K562 (cell line): Measurements from ENCODE around the gene HS2ST1. TPM values are rescaled to one million over a fixed set of nuclear protein-coding genes. Genes with fewer than 3 reads are reported as not detected.
"Not testable (repeated sequence)": the region's sequence is repeated elsewhere in the genome, so short reads cannot be mapped to it uniquely, and the experiment has no call there.

Experiments
- ATAC-seq: fragments of 200-7000 bp; cut with Tn5 transposase; 3 replicates; pipeline ENCODE4 v1.9.1; 2020; ENCODE audit warnings: moderate library complexity
- BruUV-seq: library from RNA; stranded (reverse); fragments of 400-500 nt; replicated peaks from 2 replicates; lab custom pipeline; 2021; lab: Mats Ljungman, UMichigan
- CTCF ChIA-PET: fragments of 300-600 bp; formaldehyde crosslinking; extraction: SDS; loops from one replicate; lab custom pipeline; 2021; ENCODE audit warnings: low intra/inter-chr PET ratio; lab: Yijun Ruan, JAX
- POLR2A ChIA-PET: fragments of 300-600, 350-650 bp; sonication (Branson Sonifier 250); formaldehyde crosslinking; extraction: SDS; loops from one replicate; lab custom pipeline; 2021; ENCODE audit warnings: antibody characterized with exemption, inconsistent platforms; lab: Yijun Ruan, JAX
- DNase-seq, 4 experiments: peaks; one replicate each; pipeline versions ENCODE4 v3.0.0 to v3.0.0-alpha.2; 2011 to 2018; ENCODE audit warnings: low spot score in 3 of 4, mixed read lengths in 3 of 4; ENCODE audit errors: extremely low read depth in 1 of 4
- FAIRE-seq: peaks from 2 replicates; lab custom pipeline; 2011; peaks lifted over from hg19 to GRCh38; lab: Jason Lieb, UNC
- H2AFZ ChIP-seq: 2 replicates; pipeline ENCODE4 v1.6.0; 2011; ENCODE audit warnings: low read depth, low read length, control low read depth, inconsistent platforms
- H3K27ac ChIP-seq: fragments of 200-600 bp; 3 replicates; pipeline ENCODE4 v1.8.0; 2011; ENCODE audit warnings: low read depth, mild to moderate bottlenecking, control low read depth, inconsistent platforms, low read length, moderate library complexity, mixed read lengths; ENCODE audit errors: extremely low read depth
- H3K27me3 ChIP-seq, 2 experiments: fragments of 300-600 bp in 1 of 2; 2 replicates in 1 of 2; 3 replicates in 1 of 2; pipeline versions ENCODE4 v1.6.0 to v1.8.0; 2011; ENCODE audit warnings: inconsistent platforms in 2 of 2, low read length in 2 of 2, mild to moderate bottlenecking in 1 of 2, mixed read lengths in 1 of 2, moderate library complexity in 1 of 2; ENCODE audit not compliant: control insufficient read depth in 2 of 2, insufficient read depth in 2 of 2
- H3K36me3 ChIP-seq: fragments of 300-600 bp; 3 replicates; pipeline ENCODE4 v1.8.0; 2011; ENCODE audit warnings: mild to moderate bottlenecking, low read length, inconsistent platforms; ENCODE audit not compliant: control insufficient read depth, insufficient read depth
- H3K4me1 ChIP-seq, 2 experiments: fragments of 200-600 bp in 1 of 2; replicated peaks in 1 of 2; 2 replicates in 1 of 2; 3 replicates in 1 of 2; pipeline versions ENCODE4 v1.5.1 to v1.8.0; 2011; ENCODE audit warnings: inconsistent platforms in 2 of 2, low read length in 2 of 2, mild to moderate bottlenecking in 1 of 2, mixed read lengths in 1 of 2, moderate library complexity in 1 of 2; ENCODE audit not compliant: control insufficient read depth in 2 of 2, insufficient read depth in 2 of 2
- H3K4me2 ChIP-seq: 2 replicates; pipeline ENCODE4 v1.6.1; 2011; ENCODE audit warnings: low read length, control low read depth, inconsistent platforms, mixed read lengths; ENCODE audit not compliant: insufficient read depth
- H3K4me3 ChIP-seq: fragments of 200-600 bp; sonication (generic), shearing (Covaris generic); 2 replicates; pipeline ENCODE4 v1.5.1; 2016; ENCODE audit warnings: control low read depth, inconsistent platforms
- H3K79me2 ChIP-seq: fragments of 200-600 bp; 3 replicates; pipeline ENCODE4 v1.8.0; 2011; ENCODE audit warnings: low read length, inconsistent platforms; ENCODE audit not compliant: control insufficient read depth, insufficient read depth
- H3K9ac ChIP-seq, 2 experiments: 2 replicates each; pipeline versions ENCODE4 v1.6.0 to v1.6.1; 2011; ENCODE audit warnings: low read depth in 2 of 2, low read length in 2 of 2, control low read depth in 1 of 2, inconsistent platforms in 1 of 2, mild to moderate bottlenecking in 1 of 2, mixed read lengths in 1 of 2; ENCODE audit not compliant: insufficient read depth in 1 of 2
- H3K9me1 ChIP-seq: one replicate; pipeline ENCODE4 v1.6.0; 2011; ENCODE audit warnings: inconsistent platforms, mild to moderate bottlenecking, low read length, moderate library complexity; ENCODE audit not compliant: control insufficient read depth, insufficient read depth
- H3K9me3 ChIP-seq: replicated peaks from 2 replicates; pipeline ENCODE4 v1.5.1; 2011; ENCODE audit warnings: low read depth, low read length, inconsistent platforms; ENCODE audit not compliant: control insufficient read depth, insufficient read depth
- H4K20me1 ChIP-seq: replicated peaks from 2 replicates; pipeline ENCODE4 v1.6.1; 2011; ENCODE audit warnings: low read length, inconsistent platforms, mixed read lengths; ENCODE audit not compliant: control insufficient read depth, insufficient read depth
- FOXK2 ChIP-seq, 2 experiments: fragments of 450-650 bp; IDR thresholded peaks in 1 of 2; conservative IDR thresholded peaks in 1 of 2; 2 replicates each; pipeline ENCODE4 v1.6.1; 2016; ENCODE audit warnings: low read depth in 2 of 2, mild to moderate bottlenecking in 1 of 2
- MAZ ChIP-seq, 2 experiments: fragments of 450-650 bp in 1 of 2; sonication (generic) in 1 of 2; formaldehyde crosslinking; IDR thresholded peaks in 1 of 2; conservative IDR thresholded peaks in 1 of 2; 2 replicates each; pipeline versions ENCODE4 v1.4.0 to v1.5.0; 2020; ENCODE audit warnings: mild to moderate bottlenecking in 1 of 2, missing genetic modification reagents in 1 of 2
- POLR2G ChIP-seq: fragments of 200-400 bp; formaldehyde crosslinking; IDR thresholded peaks from 2 replicates; pipeline ENCODE4 v1.6.1; 2017; ENCODE audit warnings: low read depth, mild to moderate bottlenecking, antibody characterized with exemption, low read length, moderate library complexity
- SOX6 ChIP-seq: fragments of 450-650 bp; IDR thresholded peaks from 2 replicates; pipeline ENCODE4 v1.6.1; 2014; ENCODE audit warnings: mild to moderate bottlenecking
- whole genome bisulfite sequencing: fragments of 100-300 bp; shearing (Covaris generic); methylation state at CpG from one replicate; pipeline ENCODE4 v1.1.6; 2016; ENCODE audit warnings: low coverage, mixed read lengths; ENCODE audit not compliant: insufficient coverage; ENCODE audit errors: missing lambda C conversion rate; 5-methylcytosine and 5-hydroxymethylcytosine counted together
- in situ Hi-C: fragments of 300-500 bp; cut with MboI; formaldehyde crosslinking; loops from 4 replicates; pipeline ENCODE4 v1.15.0; 2018; ENCODE audit warnings: inconsistent platforms, mixed read lengths
- intact Hi-C: fragments of 100-400 bp; cut with micrococcal nuclease; formaldehyde crosslinking; loops from 2 replicates; pipeline ENCODE4 v1.14.2; 2022
- polyA plus RNA-seq, 8 experiments: library from polyadenylated mRNA; depleted of rRNA in 4 of 8; stranded (reverse) in 5 of 8; unstranded in 3 of 8; fragments of >200 nt; fragmentation: Nextera tagmentation in 2 of 8; fragmentation: Illumina TruSeq in 1 of 8; extraction: Ambion mirVana in 2 of 8; extraction: Trizol in 1 of 8; gene quantifications; 2 replicates each; pipeline versions ENCODE4 v1.2.1 to v1.2.3, GENCODE V29; 2011 to 2014; ENCODE audit warnings: inconsistent platforms in 1 of 8, missing spikeins in 1 of 8
- total RNA-seq, 7 experiments: library from RNA; depleted of rRNA in 6 of 7; stranded (reverse); fragments of >200 nt in 6 of 7; fragmentation: Illumina TruSeq in 2 of 7; extraction: Trizol in 2 of 7; gene quantifications; 2 replicates each; pipeline versions ENCODE4 v1.2.1 to v1.2.3, GENCODE V29; 2011 to 2021; ENCODE audit warnings: low replicate concordance in 1 of 7
- TF ChIP-seq, protein P1 (sequence below): sonication (generic); formaldehyde crosslinking; IDR thresholded peaks from 2 replicates; pipeline ENCODE4 v1.8.1; 2023; ENCODE audit warnings: mild to moderate bottlenecking, missing genetic modification reagents

Gene HS2ST1
- total and polyA plus RNA-seq, 9 of the 15 experiments (the other 6 are each of a cell fraction or from before 2014, with no cell fraction given), result 7.7 to 43.3 (median 25.8) TPM

GRCh38 chr1:86983677-86984076, 69.2 kb downstream of the HS2ST1 start:
- H3K27ac ChIP-seq, FAIRE-seq, H3K9me1 ChIP-seq, ATAC-seq, in situ Hi-C loops, H3K4me3 ChIP-seq, H3K4me1 ChIP-seq, H3K4me2 ChIP-seq, H2AFZ ChIP-seq, H3K27me3 ChIP-seq, H4K20me1 ChIP-seq, H3K9ac ChIP-seq, BruUV-seq, DNase-seq, H3K9me3 ChIP-seq, intact Hi-C loops, H3K36me3 ChIP-seq: not testable (repeated sequence)
- POLR2A ChIA-PET, result interaction anchor here (1.2 to 1.7 kb wide), 2 partner anchors 8 to 70 kb away, joined by 3 to 6 read pairs; partner anchors contain the start of genes HS2ST1 and SELENOF
- 98% methylated on average over 12 of the region's 12 CpGs for WGBS
- CTCF ChIA-PET, result interaction anchor here (0.6 kb wide), 1 partner anchor 249 kb away, joined by 3 read pairs; no protein-coding TSS in a partner anchor
- TF ChIP-seq, protein P1, sequence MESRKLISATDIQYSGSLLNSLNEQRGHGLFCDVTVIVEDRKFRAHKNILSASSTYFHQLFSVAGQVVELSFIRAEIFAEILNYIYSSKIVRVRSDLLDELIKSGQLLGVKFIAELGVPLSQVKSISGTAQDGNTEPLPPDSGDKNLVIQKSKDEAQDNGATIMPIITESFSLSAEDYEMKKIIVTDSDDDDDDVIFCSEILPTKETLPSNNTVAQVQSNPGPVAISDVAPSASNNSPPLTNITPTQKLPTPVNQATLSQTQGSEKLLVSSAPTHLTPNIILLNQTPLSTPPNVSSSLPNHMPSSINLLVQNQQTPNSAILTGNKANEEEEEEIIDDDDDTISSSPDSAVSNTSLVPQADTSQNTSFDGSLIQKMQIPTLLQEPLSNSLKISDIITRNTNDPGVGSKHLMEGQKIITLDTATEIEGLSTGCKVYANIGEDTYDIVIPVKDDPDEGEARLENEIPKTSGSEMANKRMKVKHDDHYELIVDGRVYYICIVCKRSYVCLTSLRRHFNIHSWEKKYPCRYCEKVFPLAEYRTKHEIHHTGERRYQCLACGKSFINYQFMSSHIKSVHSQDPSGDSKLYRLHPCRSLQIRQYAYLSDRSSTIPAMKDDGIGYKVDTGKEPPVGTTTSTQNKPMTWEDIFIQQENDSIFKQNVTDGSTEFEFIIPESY (CRISPR knock-in tag), result peak; percentile 95
- 0 out of 2 replicates have a peak, but pooled peaks have one; percentile 13 for TF ChIP-seq POLR2G
- H3K79me2 ChIP-seq, result peaks cover 63% of the 10 kb centered on the region

DNA sequence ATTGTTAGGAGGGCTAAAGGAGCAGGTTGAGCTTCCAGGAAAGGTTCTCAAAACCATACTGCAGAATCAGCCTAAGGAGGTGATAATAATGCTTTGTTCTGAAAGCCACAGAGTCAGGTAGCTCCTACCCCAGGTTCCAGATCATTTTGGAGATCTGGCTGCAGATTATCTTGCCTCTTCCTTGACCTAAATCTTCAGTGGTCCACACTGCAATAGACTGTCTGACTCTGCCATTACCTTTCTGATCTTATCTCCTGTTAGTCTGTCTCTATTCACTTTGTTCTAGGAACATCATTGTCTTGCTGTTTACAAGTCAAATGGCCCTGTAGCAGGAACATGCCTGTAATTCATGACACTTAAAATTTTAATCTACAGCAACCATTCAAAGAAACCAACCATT, 73.0 kb downstream of the HS2ST1 start:
- no TSS peak for BruUV-seq
- CTCF ChIA-PET, result no interaction called here
- H3K4me2 ChIP-seq, result no peak overlapping the region
- POLR2A ChIA-PET, result interaction anchor here (0.7 to 0.9 kb wide), 2 partner anchors 75 to 1762 kb away, joined by 3 read pairs; no protein-coding TSS in a partner anchor
- no peak overlapping the region for H3K9ac ChIP-seq
- H3K4me1 ChIP-seq, result peaks cover 7 to 22% of the 10 kb centered on the region in 2 experiments; a peak in 4 of 5 replicates
- no peak overlapping the region for H3K27ac ChIP-seq
- intact Hi-C loops, result no loop called here
- TF ChIP-seq SOX6 (peak; percentile 74; the same call in 1 of the 2 replicates), FOXK2 (conservative IDR thresholded peaks at IDR 0.05 in 1 of 2, IDR thresholded peaks at IDR 0.05 in 1 of 2; ENCODE audit: low read depth in 2 of 2) (0 out of 4 replicates have a peak, but pooled peaks of 1 of the 2 experiments have one; percentile 21), MAZ (CRISPR knock-in tag; conservative IDR thresholded peaks at IDR 0.05 in 1 of 2, IDR thresholded peaks at IDR 0.05 in 1 of 2) (no peak)
- TF ChIP-seq, all 486 proteins: peak for 2
- ATAC-seq (no peak), FAIRE-seq (no peak), DNase-seq (no peak)
- Histone ChIP-seq H3K79me2 (peaks cover 50% of the 10 kb centered on the region), H3K9me3 (no peaks in the 10 kb centered on the region; the same call in 1 of the 2 replicates), H2AFZ (no peak overlapping the region), H3K36me3 (0 out of 3 replicates have a peak, but pooled peaks cover 2% of the 10 kb centered on the region), H3K9me1 (no peaks in the 10 kb centered on the region), H3K27me3 (no peaks in the 10 kb centered on the region), H4K20me1 (no peaks in the 10 kb centered on the region), H3K4me3 (no peak overlapping the region)
- in situ Hi-C loops, result no loop called here
